Stimulated activated CD8-positive, alpha-beta memory T cell treated with anti-CD3 and anti-CD28 coated beads, Interleukin-15, amount 100 ng/mL, for 24 hours (primary cell): ENCODE results near the gene PDE1C.

Experiments used
- DNase-seq: peaks from one replicate; pipeline ENCODE4 v3.0.0-alpha.2; 2020; ENCODE audit warnings: low read depth

Gene PDE1C

DNA sequence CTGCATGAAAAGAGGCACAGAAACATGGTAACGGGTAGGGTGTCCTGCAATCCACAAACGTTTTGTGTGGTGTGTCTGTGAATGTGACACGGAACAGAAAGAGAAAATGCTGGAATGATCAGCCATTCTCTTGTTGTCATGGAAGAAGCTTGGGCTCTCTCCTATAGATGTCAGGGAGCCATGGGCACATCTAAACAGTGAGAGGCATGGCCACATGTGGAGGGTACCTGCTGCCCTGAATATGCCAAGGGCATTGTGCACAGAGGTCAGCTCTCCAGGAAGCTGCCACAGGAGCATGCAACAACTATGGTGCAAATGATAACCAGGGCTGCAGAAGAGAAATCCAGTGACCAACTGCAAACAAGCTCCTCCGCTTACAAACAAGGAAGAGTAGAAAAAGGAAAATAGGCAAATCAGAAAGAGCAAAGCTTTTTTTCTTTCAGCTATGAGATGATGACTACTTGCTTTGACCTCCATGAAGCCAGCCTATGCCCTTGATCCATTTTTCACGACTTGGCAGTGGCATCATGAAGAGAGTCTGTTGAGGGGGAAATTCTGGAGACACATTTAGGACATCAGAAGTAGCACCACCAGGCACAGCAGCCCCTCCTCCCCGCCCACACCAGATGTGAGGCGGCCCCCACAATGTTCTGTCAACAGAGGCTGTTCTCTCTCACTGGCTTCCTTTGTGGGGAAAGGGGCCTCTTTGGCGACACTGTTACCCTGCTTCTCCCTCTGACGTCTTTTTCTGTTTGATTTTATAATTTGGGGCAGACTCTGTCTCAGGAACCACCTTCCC lies 4.8 kb upstream of the PDE1C start:
- no peak for DNase-seq

DNA sequence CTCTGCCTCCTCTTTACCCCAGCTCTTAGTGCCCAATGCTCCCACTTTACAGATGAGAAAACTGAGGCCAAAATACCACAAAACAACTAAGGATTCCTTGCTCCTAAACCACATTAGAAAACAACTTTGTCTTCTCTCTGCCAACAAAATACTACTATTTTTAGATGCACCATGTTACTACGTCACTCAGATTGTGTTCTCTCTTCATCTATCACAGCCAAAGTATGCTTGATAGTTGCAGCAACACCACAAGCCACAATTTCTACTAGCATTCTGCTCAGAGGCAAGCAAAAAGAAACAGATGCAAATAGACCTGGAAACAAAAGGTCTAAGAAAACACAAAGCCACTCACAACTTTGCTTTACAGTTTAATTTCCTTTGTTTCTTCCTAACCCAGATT lies 3.3 kb upstream of the PDE1C start:
- DNase-seq = no peak

DNA sequence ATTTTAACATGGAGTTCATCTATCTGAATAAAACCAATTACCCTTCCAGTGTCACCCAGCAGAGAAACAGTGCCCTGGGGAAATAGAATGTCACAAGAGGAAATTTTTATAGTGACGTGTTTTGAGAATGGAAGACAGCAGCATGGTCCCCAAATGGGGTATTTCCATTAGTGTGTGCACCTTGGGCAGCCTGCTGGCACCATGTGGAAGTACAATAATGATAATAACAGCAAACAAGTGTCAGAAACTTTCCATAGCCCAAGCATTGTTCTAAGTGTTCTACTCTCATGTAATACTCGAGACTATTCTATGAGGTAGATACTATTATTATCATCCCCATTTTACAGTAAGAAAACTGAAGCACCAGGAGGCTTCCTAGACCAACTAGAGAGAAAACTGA lies 2.2 kb upstream of the PDE1C start:
- DNase-seq = no peak

DNA sequence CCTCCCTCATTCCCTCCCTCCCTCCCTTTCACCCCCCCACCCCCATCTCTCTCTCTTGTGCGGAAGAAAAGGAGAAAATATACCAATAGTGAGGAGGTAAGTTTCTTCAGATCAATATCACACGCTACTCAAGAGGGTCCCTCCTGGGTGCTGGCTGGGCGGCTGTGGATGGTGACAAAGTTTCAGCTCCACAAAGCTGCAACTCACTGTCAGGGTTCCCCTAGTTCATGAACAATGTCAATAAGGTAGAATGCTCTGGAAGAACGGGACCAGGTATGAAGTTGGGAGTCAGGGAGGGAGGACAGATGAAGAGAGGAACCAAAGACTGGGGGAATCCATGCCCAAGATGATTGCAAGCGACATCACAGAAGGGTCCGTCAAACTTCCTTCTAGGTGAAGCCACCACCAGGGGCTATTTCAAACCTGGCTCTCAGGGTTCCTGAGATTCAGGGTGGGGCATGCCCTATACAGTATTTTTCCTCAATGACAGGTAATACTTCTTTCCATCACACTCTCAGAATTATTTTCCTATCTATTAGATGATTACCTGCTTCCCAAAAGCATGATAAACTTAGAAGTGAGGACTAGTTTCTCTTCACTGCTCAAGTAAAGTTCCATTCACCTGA lies 1.4 kb upstream of the PDE1C start:
- DNase-seq = no peak

DNA sequence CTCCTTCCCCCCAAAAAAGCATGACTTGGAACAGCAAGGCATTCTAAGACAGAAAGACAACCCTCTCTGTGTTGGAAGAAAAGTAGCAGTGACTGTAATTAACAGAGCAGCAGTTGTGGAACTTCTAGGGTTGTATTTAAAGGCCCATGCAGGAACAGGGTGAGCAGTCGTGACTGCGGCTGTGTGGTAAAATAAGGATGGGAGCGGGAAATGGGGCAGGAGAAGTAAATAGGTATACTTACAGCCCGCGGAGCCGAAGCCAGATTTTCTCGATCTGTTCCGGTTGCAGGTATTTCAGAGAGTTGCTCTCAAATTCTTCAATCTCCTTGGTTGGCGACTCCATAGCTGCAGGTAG lies 179 bp downstream of the PDE1C start:
- DNase-seq = no peak

DNA sequence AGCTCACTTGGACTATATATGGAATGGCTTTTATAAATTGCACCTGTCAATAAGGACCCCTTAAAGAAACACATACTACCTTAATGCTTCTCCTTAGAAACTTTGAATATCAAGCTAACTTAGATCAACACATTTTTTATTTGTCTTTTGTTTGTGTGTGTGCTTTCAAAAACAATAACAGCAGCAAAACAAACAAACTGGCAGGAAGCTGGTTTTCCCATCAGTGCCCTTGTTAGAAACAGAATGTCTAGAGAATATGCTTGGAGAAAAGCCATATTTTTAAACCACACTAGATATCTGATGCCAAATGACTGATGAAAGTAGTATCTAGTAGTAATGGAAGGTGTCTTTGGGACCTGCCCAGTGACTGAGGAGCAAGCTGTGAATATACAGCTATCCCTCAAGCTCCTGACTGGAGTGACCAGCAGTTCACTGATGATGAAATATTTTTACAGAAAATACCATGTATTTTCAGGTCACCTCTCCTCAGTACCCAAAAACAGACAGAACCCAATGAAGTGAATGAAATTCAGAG lies 1.0 kb downstream of the PDE1C start:
- DNase-seq = no peak

DNA sequence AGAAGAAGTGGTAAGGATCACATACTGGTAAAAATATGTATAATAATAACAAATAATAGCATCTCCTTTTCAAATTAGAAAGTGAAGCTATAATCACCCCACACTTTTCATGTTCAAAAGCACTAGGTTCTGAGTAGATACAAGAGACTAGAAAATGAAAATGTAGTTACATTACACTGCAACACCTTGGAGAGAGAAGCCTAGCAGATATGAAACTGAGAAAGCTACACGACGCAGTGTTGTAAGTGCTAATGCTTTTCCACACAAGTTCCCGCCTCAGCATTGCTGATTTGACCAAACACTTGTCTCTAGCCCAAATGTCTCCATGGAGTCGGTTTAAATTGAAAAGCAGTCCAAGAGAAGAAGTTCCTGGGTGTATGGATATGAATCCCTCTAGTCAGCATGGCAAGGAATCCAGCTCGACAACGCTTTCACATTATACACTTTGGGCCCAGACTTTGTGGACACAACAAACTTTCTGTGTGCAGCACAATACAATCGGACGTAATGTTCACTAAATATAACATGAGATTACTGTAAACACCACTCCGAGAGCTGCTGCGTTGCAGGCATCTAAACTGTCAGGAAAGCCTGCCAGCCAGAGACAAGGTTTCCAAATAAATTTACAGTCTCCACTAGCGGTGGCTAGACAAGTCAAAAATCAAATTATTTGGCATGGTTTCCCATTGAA lies 1.7 kb downstream of the PDE1C start:
- no peak for DNase-seq

DNA sequence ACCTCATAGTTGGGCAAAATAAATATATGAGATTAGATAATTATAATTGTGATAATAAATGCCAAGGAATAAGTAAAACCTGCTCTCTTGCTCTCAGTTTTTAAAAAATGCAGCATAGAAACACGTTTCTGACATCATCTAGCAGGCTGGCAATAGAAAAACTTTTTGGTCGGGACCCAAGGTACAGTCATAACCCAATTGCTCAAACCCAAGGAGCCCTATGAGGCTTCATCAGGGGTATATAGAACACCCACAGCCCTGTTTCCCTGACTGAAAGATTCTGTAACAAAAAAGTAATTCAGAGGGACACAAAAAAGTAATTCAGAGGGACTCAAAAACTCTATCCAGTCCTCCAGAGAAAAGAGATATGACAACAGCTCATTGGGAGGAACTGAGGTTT lies 3.8 kb downstream of the PDE1C start:
- no peak for DNase-seq

DNA sequence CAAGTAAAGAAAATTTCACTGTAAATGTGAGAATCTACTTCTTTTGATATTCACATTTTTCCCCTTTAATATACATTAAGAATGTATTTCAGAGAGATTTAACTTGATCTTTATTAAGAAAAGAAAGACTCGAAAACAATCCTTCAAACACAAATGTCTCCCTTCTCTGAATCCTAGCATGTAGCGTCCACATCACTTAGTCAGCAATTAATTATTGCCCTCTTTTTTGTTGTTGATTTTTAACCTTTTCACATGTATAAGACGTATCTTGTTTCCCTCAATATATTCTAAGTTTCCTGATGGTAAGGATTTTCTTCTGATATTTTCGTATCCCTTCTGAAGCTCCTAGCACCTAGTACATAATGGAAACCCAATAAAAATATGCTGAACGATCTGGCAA lies 6.6 kb downstream of the PDE1C start:
- no peak for DNase-seq

DNA sequence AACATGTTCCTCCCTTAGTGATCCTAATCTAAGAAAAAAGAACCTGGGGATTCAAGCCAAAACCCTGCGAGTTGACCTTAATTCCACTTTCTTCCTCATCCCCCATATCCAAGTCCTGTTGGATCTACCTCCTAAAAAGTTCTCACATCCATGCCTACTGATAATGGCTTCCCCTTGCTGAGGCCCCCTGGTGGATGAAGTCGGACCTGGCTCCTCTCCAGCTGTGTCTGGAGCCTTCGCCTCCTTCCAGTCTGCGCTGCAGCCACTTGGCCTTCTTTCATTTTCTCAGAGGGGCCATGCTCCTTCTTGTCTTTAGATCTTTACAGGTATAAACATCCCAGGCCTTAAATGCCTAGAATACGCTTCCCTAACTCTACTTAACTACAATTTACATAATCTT lies 8.1 kb downstream of the PDE1C start:
- no peak for DNase-seq

DNA sequence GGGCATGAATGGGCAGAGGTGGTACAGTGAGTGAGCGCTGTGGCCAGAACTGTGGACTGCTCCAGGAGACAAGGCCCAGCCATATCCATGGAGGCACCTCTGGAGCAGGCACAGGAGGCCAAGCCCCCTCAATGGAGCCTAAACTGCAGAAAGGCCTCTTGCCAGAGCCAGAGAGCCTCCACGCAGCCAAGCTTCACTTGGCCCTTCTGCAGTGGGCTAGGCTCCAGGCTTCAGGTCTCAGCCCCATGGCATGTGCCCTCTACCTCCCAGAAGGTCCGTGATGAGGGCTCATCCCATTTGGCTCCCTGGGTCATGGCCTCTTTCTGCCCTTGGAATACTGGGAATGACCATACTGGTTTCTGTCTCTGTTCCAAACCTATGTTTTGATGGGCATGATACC lies 8.9 kb downstream of the PDE1C start:
- no peak for DNase-seq

DNA sequence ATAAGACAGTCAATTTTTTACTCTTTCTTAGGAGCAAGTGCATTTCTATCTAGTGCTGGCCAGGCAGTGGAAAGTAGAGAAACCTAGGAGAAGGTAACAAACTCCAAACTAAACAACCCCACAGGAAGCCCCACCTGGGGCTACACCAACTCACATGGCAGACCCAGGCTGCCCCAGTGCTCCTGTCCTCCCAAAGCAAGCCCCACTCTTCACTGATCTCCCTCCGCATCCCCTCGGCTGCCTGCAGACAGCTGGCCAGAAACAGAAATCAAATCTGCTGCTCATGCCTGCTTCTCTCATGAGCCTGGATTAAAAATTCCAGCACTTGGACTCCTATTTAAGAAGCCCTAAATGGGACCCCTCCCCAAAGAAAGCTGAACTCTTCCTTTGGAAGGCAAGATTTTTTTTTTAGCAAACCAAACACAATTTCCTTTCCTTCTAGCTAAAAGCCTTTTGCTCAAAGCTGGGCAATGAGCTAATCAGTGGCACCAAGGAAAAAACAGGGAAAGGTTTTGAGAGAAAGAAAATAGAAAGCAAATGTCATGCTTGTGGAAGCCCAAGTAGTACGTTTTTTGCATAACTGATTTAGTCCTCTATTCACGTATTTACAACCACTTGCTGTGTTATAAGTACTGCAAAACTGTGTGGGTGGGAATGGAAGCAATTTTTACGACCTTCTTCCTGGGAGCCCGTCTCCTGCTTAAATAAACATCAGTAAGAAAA lies 10.8 kb downstream of the PDE1C start:
- DNase-seq = no peak

DNA sequence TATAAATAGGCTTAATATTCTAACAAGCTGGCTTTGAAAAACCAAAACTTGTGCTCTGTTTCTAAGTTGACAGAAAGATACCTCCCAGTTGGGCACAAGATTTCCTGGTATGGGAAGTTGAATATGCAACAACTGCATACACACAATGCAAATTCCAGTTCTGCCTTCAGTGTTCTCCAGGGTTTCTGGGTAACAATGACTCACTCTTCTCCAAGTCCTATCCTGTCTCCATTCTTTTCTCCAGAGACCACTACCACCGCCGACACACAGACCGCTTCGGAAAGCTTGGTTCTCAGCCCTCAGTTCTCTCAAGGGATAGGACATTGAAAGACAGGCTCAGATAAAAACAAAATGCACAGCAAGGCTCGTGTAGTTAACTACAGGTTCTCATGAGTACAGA lies 12.2 kb downstream of the PDE1C start:
- no peak for DNase-seq

DNA sequence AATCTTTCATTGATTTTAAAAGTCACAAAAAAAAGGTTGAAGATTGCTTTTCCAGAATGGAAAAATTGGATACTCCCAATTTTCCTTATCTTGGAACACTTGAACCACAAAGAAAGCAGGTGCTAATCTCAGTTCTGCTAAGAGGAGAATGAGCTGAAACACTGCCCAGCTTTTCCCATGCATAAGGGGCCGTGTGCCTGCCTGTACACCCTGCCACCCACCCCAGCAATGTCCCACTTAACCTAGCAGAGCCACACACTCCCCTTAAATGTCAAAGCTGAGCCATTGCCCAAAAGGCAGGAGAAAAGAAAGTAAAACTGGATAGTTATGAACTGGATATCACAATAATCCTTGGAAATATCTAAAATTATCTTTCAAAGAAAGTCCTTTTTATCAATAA lies 13.4 kb downstream of the PDE1C start:
- DNase-seq = no peak

DNA sequence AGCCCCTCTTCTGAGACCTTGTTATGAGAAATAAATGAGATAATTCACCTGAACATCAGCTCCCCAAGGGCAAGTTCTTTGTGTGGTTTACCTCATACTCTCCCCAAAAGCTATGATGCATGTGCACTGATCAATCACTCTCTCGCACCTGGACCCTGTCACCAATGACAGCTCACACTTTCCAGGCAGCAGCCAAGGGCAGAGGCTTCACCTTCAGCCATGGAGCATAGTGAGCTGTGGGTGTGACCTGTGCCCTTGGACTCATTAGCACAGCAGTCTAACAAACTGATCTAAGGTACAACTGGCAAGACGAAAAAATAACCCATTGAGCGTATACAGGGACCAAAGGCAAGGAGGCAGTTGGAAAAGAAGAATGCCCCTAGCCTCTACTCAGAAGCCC lies 17.0 kb downstream of the PDE1C start:
- DNase-seq = no peak

DNA sequence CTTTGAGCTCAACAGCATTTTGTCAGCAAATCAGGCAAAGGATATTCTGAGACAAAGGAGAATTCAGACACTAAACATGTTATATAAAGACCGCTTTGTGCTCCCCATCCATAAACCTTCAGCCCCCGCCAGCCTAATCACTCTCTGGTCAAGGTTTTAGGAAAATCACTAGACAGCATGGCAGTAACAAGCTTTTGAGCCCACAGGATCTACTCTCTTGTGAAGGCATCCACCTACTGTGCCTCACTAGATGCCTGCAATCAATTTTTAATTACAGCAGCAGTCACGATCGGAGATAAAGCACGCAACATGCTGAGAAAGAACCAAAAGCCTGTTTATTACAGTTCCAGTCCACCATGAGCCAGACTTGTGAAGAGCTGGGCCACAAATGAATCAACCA lies 19.1 kb downstream of the PDE1C start:
- no peak for DNase-seq

DNA sequence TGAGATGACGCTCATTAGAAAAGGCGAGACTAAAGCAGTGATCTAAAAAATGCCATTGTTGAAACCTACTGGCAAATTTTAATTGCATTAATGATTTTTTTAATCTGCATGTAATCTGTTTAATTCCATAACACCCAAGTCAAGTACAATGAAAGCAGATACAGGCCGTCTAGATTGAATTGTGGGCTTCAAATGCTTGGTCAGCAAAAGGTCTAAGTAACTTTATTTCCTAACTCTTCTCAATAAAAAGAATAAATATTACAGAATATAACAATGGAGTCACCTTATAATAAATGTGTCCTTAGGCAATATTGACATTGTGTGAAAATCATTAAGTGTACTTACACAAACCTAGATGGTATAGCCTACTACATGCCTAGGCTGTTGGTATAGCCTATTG lies 20.6 kb downstream of the PDE1C start:
- DNase-seq = no peak

DNA sequence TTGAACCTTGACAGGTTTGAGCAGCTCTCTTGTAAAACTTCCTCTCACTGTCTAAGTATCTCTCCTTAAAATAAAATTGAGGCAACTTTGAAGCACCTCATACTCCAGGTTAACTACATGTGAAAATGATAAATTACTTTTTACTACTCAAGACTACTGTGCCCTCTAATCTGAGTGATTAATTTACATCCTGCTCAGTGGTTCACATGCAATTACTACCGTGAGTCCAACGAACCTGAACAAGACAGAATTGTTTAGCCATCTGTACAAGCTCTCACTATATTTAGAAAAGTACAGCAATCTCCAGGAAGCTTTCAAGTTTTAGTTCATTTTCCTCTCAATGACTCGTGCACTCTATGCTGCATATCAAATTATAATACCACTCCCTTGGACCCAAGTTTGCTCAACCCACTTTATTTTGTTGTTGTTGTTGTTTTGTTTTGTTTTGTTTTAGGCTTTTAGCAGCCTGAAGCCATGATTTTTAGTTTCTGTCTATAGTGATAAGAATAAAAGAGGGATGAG lies 21.2 kb downstream of the PDE1C start:
- DNase-seq = no peak

DNA sequence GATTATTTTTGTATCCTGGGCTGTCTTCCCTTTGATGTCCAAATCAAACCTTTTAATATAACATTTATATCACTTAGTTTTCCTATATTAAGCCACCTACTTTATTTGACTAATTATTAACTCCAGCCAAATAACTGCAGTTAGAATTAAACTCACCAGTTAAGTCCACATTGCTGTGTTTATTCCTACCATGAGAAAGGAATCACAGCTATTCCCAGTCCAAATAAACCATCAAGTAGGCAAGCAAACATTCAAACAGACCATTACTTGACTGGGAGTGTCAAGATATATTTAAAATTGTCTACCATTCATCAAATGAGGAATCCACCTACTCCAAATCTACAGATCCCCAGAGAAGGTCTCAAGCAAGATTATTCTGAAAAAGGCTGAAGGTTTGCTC lies 22.4 kb downstream of the PDE1C start:
- DNase-seq = no peak

DNA sequence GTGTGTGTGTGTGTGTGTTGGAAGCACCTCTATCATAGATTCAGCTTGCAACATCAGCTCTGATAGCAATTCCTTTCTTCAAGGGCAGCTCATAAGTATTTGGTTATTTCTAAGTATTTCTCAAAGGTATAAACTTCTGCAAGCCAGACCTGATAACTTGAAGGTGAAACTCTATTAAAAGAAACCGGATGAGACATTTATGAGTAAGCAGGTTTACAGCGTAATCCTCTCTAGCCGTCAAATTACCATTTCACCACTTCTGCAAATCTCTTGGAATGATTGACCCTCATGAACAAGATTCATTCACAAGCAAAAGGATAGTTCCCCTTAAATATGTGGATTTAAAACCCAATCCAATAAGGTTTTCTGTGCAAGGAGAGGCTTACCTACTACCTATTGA lies 23.1 kb downstream of the PDE1C start:
- no peak for DNase-seq

DNA sequence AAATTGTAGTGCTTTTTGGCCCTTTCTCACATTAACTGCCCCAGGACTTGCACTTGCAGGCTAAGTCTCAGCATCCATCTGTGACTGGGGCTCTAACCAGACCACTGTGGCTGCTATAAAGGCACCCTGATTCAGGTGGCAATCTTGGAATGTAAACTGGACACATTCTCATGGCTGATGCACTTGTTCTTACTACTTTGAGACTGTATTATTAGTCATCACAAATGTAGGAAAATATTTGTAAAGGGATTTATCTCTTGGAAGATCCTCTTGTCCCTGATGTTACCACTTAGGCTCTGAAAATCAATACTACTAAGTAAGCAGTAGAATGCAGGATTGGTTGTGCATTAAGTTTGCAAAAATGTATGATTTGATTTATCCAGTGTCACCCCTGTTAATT lies 25.0 kb downstream of the PDE1C start:
- no peak for DNase-seq

DNA sequence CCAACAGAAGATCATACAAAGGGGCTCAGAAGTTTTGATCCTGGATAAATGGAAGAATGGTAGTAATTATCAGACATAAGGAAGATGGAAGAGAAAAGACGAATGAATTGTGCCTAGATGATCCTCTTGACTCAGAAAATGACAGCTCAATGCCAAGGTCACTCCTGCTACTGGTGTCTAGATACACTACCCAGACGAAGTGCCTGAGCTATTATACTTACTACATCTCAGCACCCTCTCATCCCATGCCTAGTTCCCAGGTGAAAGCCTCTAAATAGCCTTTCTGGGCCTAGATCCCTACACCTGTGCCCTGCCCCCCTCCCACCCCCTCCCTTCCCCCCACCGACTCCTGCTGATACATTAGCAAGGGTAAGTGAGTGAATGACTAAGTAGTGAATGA lies 25.5 kb downstream of the PDE1C start:
- DNase-seq = no peak
